Measurements from ENCODE around the gene SORCS1.

DNA sequence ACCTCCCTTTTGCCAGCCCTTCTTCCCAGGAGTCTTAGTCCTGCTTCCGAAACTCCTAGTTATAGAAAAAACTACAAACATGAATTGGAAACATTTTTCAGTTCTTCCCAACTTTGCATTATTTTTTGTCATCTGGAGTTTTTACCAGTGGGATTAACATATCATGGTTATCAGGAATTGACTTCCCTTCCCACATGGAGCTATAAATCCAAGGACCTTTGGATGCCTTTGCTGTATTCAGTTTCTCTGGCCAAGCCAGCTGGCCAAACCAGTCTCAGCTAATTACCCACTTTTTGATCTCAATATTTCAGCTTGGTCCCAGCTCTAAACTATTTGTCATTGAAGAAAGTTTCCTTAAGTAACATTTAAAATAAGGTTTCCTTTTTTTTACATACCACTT, 570.6 kb downstream of the SORCS1 start:
- TF ChIP-seq, protein P1, sequence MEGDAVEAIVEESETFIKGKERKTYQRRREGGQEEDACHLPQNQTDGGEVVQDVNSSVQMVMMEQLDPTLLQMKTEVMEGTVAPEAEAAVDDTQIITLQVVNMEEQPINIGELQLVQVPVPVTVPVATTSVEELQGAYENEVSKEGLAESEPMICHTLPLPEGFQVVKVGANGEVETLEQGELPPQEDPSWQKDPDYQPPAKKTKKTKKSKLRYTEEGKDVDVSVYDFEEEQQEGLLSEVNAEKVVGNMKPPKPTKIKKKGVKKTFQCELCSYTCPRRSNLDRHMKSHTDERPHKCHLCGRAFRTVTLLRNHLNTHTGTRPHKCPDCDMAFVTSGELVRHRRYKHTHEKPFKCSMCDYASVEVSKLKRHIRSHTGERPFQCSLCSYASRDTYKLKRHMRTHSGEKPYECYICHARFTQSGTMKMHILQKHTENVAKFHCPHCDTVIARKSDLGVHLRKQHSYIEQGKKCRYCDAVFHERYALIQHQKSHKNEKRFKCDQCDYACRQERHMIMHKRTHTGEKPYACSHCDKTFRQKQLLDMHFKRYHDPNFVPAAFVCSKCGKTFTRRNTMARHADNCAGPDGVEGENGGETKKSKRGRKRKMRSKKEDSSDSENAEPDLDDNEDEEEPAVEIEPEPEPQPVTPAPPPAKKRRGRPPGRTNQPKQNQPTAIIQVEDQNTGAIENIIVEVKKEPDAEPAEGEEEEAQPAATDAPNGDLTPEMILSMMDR (conservative IDR thresholded peaks at IDR 0.05) = no peak
- TF ChIP-seq EZH2 (IDR thresholded peaks at IDR 0.05; ENCODE audit: low read depth) = no peak

Data from PC-9 (cell line).